Measurements from ENCODE around the gene WDTC1. TPM values are rescaled to one million over a fixed set of nuclear protein-coding genes. Genes with fewer than 3 reads are reported as not detected.

The WDTC1 gene
- total and polyA plus RNA-seq, 2 of the 8 experiments (the other 6 are each of a cell fraction or from before 2014, with no cell fraction given) = 7.5 to 18.7 TPM

DNA sequence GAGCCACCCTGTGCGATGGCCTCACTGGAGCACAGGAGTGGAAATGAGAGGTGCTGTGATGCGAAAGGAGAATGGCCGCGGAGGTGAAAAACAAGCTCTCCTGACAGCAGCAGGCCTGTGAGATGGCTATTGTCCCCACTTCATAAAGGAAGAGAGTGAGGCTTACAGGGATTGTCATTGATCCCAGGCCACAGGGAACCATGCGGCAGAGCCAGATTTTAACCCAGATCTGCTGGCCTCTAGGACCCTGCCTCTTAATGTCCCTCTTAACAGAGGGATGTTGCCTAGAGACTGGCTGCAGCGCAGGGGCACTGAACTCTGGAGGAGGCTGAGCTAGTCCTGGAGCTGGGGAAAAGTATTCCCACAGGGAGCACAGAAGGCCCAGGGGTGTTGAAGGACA is 104.3 kb downstream of the WDTC1 start (continued):
- TF ChIP-seq BACH1 (IDR thresholded peaks at IDR 0.05; ENCODE audit: low read length) (no peak), HDAC2 (IDR thresholded peaks at IDR 0.05; ENCODE audit: borderline replicate concordance in 1 of 2, low read depth in 2 of 2, low read length in 2 of 2) (no peak), SIX5 (IDR thresholded peaks at IDR 0.05; ENCODE audit: low read depth, low read length) (no peak), SRF (IDR thresholded peaks at IDR 0.05; ENCODE audit: low read depth, low read length) (no peak)
